GM12872 (cell line): ENCODE data around the gene HOXD4.

Source experiments
- CTCF ChIP-seq: IDR thresholded peaks from 3 replicates; pipeline ENCODE4 v1.5.1; 2011; ENCODE audit warnings: low read depth, mild to moderate bottlenecking, low read length, moderate library complexity; ENCODE audit not compliant: insufficient read depth

HOXD4 gene

GRCh38 chr2:176122052-176122682 lies 29.2 kb upstream of the HOXD4 start:
- TF ChIP-seq CTCF: no peak

DNA sequence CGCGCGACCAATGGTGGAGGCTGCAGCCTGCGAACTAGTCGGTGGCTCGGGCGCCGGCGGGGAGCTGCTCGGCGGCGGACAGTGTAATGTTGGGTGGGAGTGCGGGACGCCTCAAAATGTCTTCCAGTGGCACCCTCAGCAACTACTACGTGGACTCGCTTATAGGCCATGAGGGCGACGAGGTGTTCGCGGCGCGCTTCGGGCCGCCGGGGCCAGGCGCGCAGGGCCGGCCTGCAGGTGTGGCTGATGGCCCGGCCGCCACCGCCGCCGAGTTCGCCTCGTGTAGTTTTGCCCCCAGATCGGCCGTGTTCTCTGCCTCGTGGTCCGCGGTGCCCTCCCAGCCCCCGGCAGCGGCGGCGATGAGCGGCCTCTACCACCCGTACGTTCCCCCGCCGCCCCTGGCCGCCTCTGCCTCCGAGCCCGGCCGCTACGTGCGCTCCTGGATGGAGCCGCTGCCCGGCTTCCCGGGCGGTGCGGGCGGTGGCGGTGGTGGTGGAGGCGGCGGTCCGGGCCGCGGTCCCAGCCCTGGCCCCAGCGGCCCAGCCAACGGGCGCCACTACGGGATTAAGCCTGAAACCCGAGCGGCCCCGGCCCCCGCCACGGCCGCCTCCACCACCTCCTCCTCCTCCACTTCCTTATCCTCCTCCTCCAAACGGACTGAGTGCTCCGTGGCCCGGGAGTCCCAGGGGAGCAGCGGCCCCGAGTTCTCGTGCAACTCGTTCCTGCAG lies 28.5 kb upstream of the HOXD4 start, which contains the start of gene HOXD9:
TSS of gene HOXD9 (plus strand) at position 37 of the 728 bp plus-strand sequence. CDS start at position 87, 50 bp downstream.
- no peak for TF ChIP-seq CTCF

DNA sequence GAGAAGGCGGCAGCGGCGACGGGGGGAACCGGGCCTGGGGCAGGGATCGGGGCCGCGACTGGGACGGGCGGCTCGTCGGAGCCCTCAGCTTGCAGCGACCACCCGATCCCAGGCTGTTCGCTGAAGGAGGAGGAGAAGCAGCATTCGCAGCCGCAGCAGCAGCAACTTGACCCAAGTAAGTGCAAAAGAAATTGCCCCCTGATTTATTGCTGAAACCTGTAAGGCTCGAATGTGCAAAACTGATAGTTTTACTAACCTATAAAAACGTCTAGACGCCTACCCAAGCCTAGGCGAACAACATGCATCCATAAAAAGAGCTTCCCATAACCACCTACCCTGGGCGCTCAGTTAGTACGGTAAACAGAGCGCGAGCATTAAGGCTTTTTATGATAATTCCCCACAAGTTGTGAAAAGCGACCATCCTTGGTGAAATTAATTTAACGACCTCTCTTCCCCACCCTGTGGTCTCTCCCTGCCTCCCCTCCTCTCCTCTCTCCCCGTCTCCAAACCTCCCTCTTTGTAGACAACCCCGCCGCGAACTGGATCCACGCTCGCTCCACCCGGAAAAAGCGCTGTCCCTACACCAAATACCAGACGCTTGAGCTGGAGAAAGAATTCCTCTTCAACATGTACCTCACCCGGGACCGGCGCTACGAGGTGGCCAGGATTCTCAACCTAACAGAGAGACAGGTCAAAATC lies 27.8 kb upstream of the HOXD4 start:
- no peak for TF ChIP-seq CTCF

DNA sequence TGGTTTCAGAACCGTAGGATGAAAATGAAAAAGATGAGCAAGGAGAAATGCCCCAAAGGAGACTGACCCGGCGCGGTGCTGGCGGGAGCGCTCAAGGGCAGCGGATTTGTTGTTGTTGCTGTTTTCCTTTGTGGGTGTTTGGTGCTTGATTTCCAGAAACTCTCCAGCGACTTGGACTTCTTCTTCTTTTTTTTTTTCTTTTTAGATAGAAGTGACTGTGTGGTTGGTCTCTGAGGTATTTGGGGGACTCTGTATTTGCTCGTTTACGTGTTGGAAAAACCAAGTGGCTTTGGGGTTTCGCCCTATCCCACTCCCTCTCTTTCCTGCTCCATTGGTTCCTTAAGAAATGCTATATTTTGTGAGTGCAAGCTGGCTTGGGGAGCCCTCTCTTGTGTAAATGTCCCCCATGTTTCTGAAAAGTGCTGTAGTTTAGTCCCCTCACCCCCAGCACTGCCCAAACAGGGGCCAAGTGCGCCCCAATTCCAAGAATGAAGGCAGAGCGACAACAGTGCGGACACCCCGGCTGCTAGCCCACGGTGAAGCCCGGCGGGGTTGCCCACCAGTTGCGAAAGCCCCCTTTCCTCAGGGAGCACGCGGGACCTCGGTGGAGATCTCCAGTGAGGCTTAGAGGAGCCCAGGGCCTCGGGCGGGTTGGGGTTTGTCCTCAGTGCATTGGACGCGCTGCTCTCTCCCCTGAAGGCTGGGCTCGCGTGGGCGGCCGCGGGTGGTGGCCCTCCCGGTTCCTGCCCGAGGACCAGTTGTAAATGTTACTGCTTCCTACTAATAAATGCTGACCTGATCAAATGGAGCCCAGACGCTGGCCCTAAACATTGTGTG lies 27.0 kb upstream of the HOXD4 start:
- TF ChIP-seq CTCF: no peak

- TF ChIP-seq CTCF: no peak
Observed at GRCh38 chr2:176124947-176125771, 26.2 kb upstream of the HOXD4 start.

- no peak for TF ChIP-seq CTCF
Observed at GRCh38 chr2:176125772-176126054, 25.6 kb upstream of the HOXD4 start.
